HG03064 (cell line): ENCODE measurements around the gene GRM8.

Experiments
- ATAC-seq: cut with Tn5 transposase; IDR thresholded peaks from one replicate; pipeline ENCODE4 v1.9.1; 2021; ENCODE audit warnings: low read depth; ENCODE audit not compliant: unreplicated experiment

GRM8 gene

GRCh38 chr7:126483972-126484371 lies 768.8 kb downstream of the GRM8 start:
- ATAC-seq: no peak

GRCh38 chr7:126472825-126473224 lies 779.9 kb downstream of the GRM8 start:
- no peak for ATAC-seq

GRCh38 chr7:126462405-126462804 lies 790.3 kb downstream of the GRM8 start:
- no peak for ATAC-seq

- no peak for ATAC-seq
Measured at GRCh38 chr7:126460664-126461063, 792.1 kb downstream of the GRM8 start.

- no peak for ATAC-seq
Measured at GRCh38 chr7:126453104-126453503, 799.6 kb downstream of the GRM8 start.

- ATAC-seq: peak; percentile 90
Measured at GRCh38 chr7:126450269-126450671, 802.5 kb downstream of the GRM8 start.

- peak; percentile 7 for ATAC-seq
Measured at GRCh38 chr7:126449611-126450268, 803.0 kb downstream of the GRM8 start.

- ATAC-seq: no peak
Measured at GRCh38 chr7:126447984-126448383, 804.8 kb downstream of the GRM8 start.

GRCh38 chr7:126445991-126446390 lies 806.8 kb downstream of the GRM8 start:
- ATAC-seq: no peak

- no peak for ATAC-seq
Measured at GRCh38 chr7:126443951-126444350, 808.8 kb downstream of the GRM8 start.

GRCh38 chr7:126442908-126443307 lies 809.8 kb downstream of the GRM8 start:
- ATAC-seq: no peak

- no peak for ATAC-seq
Measured at GRCh38 chr7:126441745-126442144, 811.0 kb downstream of the GRM8 start.

GRCh38 chr7:126440542-126440941 lies 812.2 kb downstream of the GRM8 start:
- no peak for ATAC-seq

- no peak for ATAC-seq
Measured at GRCh38 chr7:126436213-126436868, 816.4 kb downstream of the GRM8 start.

GRCh38 chr7:126426652-126427051 lies 826.1 kb downstream of the GRM8 start:
- ATAC-seq: no peak

GRCh38 chr7:126424985-126425384 lies 827.8 kb downstream of the GRM8 start:
- no peak for ATAC-seq

- no peak for ATAC-seq
Measured at GRCh38 chr7:126419047-126419446, 833.7 kb downstream of the GRM8 start.

GRCh38 chr7:126411821-126412383 lies 840.8 kb downstream of the GRM8 start:
- ATAC-seq: peak; percentile 43

GRCh38 chr7:126411032-126411820 lies 841.5 kb downstream of the GRM8 start:
- peak; percentile 70 for ATAC-seq

GRCh38 chr7:126403040-126403439 lies 849.7 kb downstream of the GRM8 start:
- ATAC-seq: no peak

- ATAC-seq: no peak
Measured at GRCh38 chr7:126401918-126402317, 850.8 kb downstream of the GRM8 start.
